ENCODE data around the gene SCO2.

DNA sequence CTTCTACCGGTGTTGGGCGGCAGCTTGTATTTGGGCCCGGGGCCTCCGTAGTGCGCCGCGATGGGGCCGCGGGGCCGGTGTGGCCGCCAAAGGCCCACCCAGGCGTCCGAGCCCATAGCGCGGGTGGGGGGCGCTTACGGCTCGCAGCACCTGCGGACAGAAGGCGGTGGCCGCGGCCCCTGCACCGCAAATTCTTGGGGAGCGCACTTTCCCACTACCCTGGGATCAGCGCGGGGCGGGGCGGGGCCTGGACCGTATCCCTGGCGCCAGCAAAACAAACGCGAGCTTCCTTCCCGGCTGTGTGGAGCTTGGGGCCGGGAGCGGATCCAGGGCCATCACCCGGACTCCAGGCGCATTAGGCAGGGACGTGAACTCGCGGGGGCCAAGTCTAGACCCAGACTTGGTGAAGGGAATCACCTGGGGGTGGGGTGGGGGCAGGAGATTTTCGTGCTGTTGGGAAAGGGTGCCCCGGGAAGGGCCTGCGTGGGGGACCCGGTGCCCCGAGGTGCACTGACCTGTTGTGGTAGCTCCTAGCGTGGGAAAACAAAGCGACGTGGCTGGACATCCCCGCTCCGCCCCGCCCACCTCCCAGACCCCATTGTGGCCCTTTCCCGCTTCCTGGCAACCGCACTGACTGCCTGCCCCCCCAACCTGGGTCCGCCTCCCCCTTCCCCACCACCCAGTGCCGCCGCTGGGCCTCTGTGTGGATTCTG lies 6.7 kb upstream of the SCO2 start:
- TF ChIP-seq EP300 (IDR thresholded peaks at IDR 0.05; ENCODE audit: borderline replicate concordance) (no peak), YY1 (IDR thresholded peaks at IDR 0.05; ENCODE audit: low read depth) (no peak), TCF12 (IDR thresholded peaks at IDR 0.05; ENCODE audit: low read depth) (no peak), RAD21 (IDR thresholded peaks at IDR 0.05; ENCODE audit: low read depth) (no peak), CEBPB (IDR thresholded peaks at IDR 0.05) (no peak), FOXM1 (IDR thresholded peaks at IDR 0.05; ENCODE audit: borderline replicate concordance, low read depth) (no peak), NFIC (IDR thresholded peaks at IDR 0.05) (no peak), TAF1 (IDR thresholded peaks at IDR 0.05; ENCODE audit: low read depth) (no peak), EGR1 (IDR thresholded peaks at IDR 0.05) (no peak), USF1 (IDR thresholded peaks at IDR 0.05) (no peak), TEAD4 (IDR thresholded peaks at IDR 0.05) (no peak), CREB1 (IDR thresholded peaks at IDR 0.05; ENCODE audit: low read depth) (no peak)
- TF ChIP-seq, protein P1, sequence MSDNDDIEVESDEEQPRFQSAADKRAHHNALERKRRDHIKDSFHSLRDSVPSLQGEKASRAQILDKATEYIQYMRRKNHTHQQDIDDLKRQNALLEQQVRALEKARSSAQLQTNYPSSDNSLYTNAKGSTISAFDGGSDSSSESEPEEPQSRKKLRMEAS (IDR thresholded peaks at IDR 0.05), result no peak
- TF ChIP-seq, protein P2, sequence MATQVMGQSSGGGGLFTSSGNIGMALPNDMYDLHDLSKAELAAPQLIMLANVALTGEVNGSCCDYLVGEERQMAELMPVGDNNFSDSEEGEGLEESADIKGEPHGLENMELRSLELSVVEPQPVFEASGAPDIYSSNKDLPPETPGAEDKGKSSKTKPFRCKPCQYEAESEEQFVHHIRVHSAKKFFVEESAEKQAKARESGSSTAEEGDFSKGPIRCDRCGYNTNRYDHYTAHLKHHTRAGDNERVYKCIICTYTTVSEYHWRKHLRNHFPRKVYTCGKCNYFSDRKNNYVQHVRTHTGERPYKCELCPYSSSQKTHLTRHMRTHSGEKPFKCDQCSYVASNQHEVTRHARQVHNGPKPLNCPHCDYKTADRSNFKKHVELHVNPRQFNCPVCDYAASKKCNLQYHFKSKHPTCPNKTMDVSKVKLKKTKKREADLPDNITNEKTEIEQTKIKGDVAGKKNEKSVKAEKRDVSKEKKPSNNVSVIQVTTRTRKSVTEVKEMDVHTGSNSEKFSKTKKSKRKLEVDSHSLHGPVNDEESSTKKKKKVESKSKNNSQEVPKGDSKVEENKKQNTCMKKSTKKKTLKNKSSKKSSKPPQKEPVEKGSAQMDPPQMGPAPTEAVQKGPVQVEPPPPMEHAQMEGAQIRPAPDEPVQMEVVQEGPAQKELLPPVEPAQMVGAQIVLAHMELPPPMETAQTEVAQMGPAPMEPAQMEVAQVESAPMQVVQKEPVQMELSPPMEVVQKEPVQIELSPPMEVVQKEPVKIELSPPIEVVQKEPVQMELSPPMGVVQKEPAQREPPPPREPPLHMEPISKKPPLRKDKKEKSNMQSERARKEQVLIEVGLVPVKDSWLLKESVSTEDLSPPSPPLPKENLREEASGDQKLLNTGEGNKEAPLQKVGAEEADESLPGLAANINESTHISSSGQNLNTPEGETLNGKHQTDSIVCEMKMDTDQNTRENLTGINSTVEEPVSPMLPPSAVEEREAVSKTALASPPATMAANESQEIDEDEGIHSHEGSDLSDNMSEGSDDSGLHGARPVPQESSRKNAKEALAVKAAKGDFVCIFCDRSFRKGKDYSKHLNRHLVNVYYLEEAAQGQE (IDR thresholded peaks at IDR 0.05; ENCODE audit: low read depth), result no peak

All from Ishikawa (cell line).